ENCODE measurements around the gene PARN. TPM values are rescaled to one million over a fixed set of nuclear protein-coding genes. Genes with fewer than 3 reads are reported as not detected.

Gene PARN
- total and polyA plus RNA-seq, 2 of the 8 experiments (the other 6 are each of a cell fraction or from before 2014, with no cell fraction given), result 24.5 to 44.6 TPM

GRCh38 chr16:14501331-14502255 is 128.5 kb downstream of the PARN start (continued):
- TF ChIP-seq GTF2F1 (IDR thresholded peaks at IDR 0.05; ENCODE audit: borderline replicate concordance, low read depth, low read length) (no peak), MAX (IDR thresholded peaks at IDR 0.05) (peak; percentile 90), RXRA (IDR thresholded peaks at IDR 0.05; ENCODE audit: insufficient read depth, low read depth, low read length) (no peak), JUND (IDR thresholded peaks at IDR 0.05; ENCODE audit: low read length) (peak; percentile 89), MAFK (IDR thresholded peaks at IDR 0.05; ENCODE audit: low read depth, low read length) (peak; percentile 98), BACH1 (IDR thresholded peaks at IDR 0.05; ENCODE audit: low read length) (peak; percentile 100), E2F6 (IDR thresholded peaks at IDR 0.05) (peak; percentile 70; the same call in 1 of the 2 replicates), TCF12 (IDR thresholded peaks at IDR 0.05; ENCODE audit: low read depth, low read length) (0 out of 2 replicates have a peak, but pooled peaks have one; percentile 46), EP300 (IDR thresholded peaks at IDR 0.05; ENCODE audit: borderline replicate concordance in 1 of 2, low read depth in 2 of 2, low read length in 2 of 2) (0 out of 3 replicates have a peak, but pooled peaks of 1 of the 2 experiments have one; percentile 29), CEBPB (IDR thresholded peaks at IDR 0.05; ENCODE audit: low read depth, low read length) (no peak), HDAC6 (IDR thresholded peaks at IDR 0.05; ENCODE audit: low read depth, low read length) (no peak), RFX5 (IDR thresholded peaks at IDR 0.05; ENCODE audit: borderline replicate concordance, low read depth, low read length) (no peak)
